PC-9 (cell line): ENCODE measurements around the gene SEC22A.

ENCODE experiments used
- CTCF ChIP-seq: fragments of 200-600 bp; sonication (generic); conservative IDR thresholded peaks from 2 replicates; pipeline ENCODE4 v1.6.1; 2017; ENCODE audit warnings: mixed run types, antibody characterized with exemption, mild to moderate bottlenecking, moderate library complexity
- EZH2 ChIP-seq: fragments of 200-600 bp; sonication (generic); IDR thresholded peaks from 2 replicates; pipeline ENCODE4 v1.8.0; 2017; ENCODE audit warnings: antibody characterized with exemption, low read depth

- TF ChIP-seq CTCF (no peak), EZH2 (no peak)
Observed at GRCh38 chr3:123311201-123311600, 109.5 kb downstream of the SEC22A start.
